ENCODE data around the gene EEF2.
A peak's percentile ranks its signal among the peaks of the same experiment; 100 is the strongest.
"Not testable (repeated sequence)": the region's sequence is repeated elsewhere in the genome, so short reads cannot be mapped to it uniquely, and the experiment has no call there.

EEF2 gene

GRCh38 chr19:3970313-3970807, 14.9 kb downstream of the EEF2 start:
- Histone ChIP-seq H3K9ac (ENCODE audit: low read depth, low read length) (peak overlapping the region; percentile 98), H3K4me3 (ENCODE audit: low read length) (peak overlapping the region; percentile 97), H3K4me2 (ENCODE audit: low read length) (peak overlapping the region; percentile 90), H3K27me3 (ENCODE audit: control insufficient read depth, insufficient read depth, low read length) (no peaks in the 10 kb centered on the region), H3K36me3 (ENCODE audit: insufficient read depth, low read length) (peaks cover 37% of the 10 kb centered on the region), H3K4me1 (ENCODE audit: control insufficient read depth, insufficient read depth, low read length) (peaks cover 25% of the 10 kb centered on the region), H3K9me3 (replicated peaks; ENCODE audit: low read length) (no peaks in the 10 kb centered on the region)

DNA sequence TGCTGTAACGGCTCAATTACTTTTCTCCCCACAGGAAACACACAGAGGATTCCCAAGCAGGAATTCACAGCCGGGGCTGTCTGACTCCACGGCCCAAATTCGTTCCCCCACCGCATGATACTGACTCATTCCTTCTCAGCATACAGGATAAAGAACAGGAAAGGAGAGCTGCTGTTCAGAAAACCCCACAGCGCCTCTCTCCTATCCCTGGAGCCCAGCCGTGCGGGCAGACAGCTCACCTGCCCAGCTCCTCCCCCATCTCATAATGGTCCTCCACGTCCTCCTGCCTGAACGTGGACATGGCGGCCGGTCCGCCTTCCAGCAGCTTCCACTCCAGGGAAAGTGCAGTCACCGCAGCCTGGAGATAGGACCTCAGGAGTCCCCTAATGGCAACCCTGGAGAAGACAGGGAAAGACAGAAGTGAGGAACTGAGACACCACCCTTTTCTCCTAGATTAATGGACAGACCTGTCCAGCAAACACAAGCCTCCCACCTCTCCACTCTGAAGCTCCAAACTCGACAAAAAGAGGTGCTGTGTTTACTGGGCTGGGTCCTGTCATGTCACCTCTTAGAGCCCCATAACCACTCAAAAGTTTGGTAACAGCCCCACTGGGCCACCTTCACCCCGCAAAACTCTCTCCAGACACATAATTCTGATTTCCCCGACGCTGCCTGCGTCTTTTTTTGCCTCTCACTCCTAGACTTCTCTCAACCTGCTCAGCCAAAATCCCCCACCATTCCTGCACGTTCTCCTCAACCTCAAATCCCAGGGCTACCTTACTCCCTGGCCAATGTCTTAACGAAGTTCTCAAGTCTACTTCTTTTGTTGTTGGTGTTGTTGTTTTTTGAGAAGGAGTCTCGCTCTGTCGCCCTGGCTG, 15.6 kb downstream of the EEF2 start:
- Histone ChIP-seq H3K4me3 (ENCODE audit: low read length) (peak overlapping the region; percentile 97), H3K9me3 (replicated peaks; ENCODE audit: low read length) (no peaks in the 10 kb centered on the region), H3K9ac (ENCODE audit: low read depth, low read length) (peak overlapping the region; percentile 98), H3K4me1 (ENCODE audit: control insufficient read depth, insufficient read depth, low read length) (peaks cover 25% of the 10 kb centered on the region), H3K36me3 (ENCODE audit: insufficient read depth, low read length) (peaks cover 38% of the 10 kb centered on the region), H3K4me2 (ENCODE audit: low read length) (peak overlapping the region; percentile 90), H3K27me3 (ENCODE audit: control insufficient read depth, insufficient read depth, low read length) (no peaks in the 10 kb centered on the region)

DNA sequence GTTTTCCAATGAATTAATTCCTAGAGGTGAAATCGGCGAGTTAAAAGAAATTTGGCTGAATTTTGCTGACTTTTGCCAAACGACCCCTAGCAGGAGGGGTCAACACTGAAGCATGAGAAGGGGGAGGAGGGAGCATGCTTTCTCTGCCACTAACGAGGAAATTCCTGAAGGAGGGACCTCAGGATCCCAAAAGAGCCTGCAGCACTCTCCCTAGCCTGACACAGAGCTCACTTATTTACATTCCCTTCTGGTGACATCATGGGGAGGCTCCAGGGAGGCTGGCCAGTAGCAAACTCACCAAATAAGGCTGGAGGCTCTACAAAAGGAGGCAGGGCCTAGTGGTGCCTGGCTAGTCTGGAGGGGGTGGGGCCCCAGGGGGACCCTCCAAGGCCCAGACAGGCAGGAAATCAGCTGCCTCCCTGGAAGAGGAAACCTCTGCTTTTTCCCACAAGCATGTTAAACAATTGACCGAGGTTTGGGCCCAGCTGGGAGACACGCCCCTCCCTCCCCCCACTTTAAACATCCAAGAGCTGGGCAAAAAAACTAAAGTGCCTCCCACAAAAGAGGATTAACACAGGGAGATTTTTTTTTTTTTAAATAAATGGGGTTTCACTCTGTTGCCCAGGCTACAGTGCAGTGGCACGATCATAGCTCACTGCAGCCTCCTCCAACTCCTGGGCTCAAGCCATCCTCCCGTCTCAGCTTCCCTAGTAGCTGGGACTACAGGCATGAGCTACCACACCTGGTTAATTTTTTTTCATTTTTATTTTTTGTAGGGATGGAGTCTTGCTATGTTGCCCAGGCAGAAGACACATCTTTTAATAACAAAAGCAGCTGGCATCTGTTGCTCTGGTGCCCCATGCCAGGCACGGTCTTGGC, 16.5 kb downstream of the EEF2 start:
- Histone ChIP-seq H3K27me3 (ENCODE audit: control insufficient read depth, insufficient read depth, low read length) (no peaks in the 10 kb centered on the region), H3K4me2 (ENCODE audit: low read length) (peak overlapping the region; percentile 90), H3K9me3 (replicated peaks; ENCODE audit: low read length) (no peaks in the 10 kb centered on the region), H3K4me3 (ENCODE audit: low read length) (peak overlapping the region; percentile 97), H3K36me3 (ENCODE audit: insufficient read depth, low read length) (peaks cover 44% of the 10 kb centered on the region), H3K9ac (ENCODE audit: low read depth, low read length) (peak overlapping the region; percentile 98), H3K4me1 (ENCODE audit: control insufficient read depth, insufficient read depth, low read length) (peaks cover 25% of the 10 kb centered on the region)

DNA sequence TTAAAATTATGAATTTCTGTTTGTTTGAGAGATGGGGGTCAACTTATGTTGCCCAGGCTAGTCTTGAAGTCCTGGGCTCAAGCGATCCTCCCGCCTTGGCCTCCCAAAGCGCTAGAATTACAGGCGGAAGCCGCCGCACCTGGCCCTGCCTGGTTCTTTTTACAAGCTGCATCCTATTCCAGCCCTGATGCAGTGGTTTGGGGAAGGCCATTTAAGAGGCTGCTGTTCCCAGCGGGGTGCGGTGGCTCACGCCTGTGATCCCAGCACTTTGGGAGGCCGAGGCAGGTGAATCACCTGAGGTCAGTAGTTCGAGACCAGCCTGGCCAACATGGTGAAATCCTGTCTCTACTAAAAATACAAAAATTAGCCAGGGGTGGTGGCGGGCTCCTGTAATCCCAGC, 17.3 kb downstream of the EEF2 start:
- not testable (repeated sequence) for H3K9me3 ChIP-seq (replicated peaks; ENCODE audit: low read length); H3K4me3 ChIP-seq (ENCODE audit: low read length)
- peaks cover 52% of the 10 kb centered on the region for H3K36me3 ChIP-seq (ENCODE audit: insufficient read depth, low read length)

DNA sequence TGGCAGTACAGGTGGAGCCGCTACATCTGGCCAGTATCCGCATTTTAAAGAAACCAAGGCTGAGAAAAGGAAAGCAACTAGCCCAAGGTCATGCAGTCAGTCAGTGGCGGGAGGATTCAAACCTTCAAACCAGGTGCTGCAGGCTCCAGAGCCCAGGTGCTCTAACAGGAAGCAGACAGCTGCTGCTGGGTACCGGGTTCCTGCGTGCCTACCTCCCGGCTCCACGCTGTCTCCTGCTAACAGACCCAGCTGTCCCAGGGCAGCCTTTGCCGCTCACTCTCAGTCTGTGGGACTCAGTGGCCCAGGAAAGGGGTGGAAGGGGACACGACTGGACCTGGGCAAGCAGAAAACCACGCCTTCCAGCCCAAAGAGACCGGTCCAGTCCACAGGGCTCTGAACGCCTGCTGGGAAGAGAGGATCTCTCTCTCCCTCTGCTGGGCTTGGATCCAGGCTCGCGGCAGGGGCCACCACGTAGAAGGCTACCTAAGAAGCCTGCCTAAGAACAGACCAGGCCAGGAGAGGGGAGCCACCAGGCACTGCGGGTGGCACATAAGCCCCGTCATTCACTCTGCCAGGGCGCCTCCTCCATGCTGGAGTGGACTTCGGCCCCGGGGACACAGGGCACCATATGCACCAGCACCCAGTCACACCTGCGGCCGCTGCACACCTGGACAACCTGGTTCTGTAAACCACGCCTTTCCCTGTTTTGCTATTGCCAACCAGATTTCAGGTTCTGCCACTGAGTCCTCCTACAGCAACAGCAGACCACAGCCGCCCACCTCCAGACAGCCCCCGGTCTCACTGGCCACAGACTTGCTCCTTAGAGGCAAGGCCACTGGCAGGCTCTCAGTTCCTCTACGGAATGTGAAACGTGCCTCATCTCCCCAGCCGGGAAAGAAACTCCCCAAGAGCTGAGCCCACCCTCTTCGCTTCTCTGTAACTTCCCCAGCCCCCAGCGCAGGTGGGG, 18.9 kb downstream of the EEF2 start:
- Histone ChIP-seq H3K4me3 (ENCODE audit: low read length) (no peak overlapping the region), H3K4me2 (ENCODE audit: low read length) (no peak overlapping the region), H3K9ac (ENCODE audit: low read depth, low read length) (no peak overlapping the region), H3K27me3 (ENCODE audit: control insufficient read depth, insufficient read depth, low read length) (no peaks in the 10 kb centered on the region), H3K36me3 (ENCODE audit: insufficient read depth, low read length) (peaks cover 61% of the 10 kb centered on the region), H3K9me3 (replicated peaks; ENCODE audit: low read length) (no peaks in the 10 kb centered on the region), H3K4me1 (ENCODE audit: control insufficient read depth, insufficient read depth, low read length) (peaks cover 25% of the 10 kb centered on the region)

More for the DNA sequence above, 17.3 kb downstream of the EEF2 start:
- Histone ChIP-seq H3K4me2 (ENCODE audit: low read length) (peak overlapping the region; percentile 90), H3K9ac (ENCODE audit: low read depth, low read length) (peak overlapping the region; percentile 58), H3K4me1 (ENCODE audit: control insufficient read depth, insufficient read depth, low read length) (peaks cover 25% of the 10 kb centered on the region)
- H3K27me3 ChIP-seq (ENCODE audit: control insufficient read depth, insufficient read depth, low read length) = not testable (repeated sequence)

GRCh38 chr19:3964256-3965194, 20.7 kb downstream of the EEF2 start:
- Histone ChIP-seq H3K9ac (ENCODE audit: low read depth, low read length) (no peak overlapping the region), H3K4me2 (ENCODE audit: low read length) (no peak overlapping the region), H3K9me3 (replicated peaks; ENCODE audit: low read length) (no peaks in the 10 kb centered on the region), H3K27me3 (ENCODE audit: control insufficient read depth, insufficient read depth, low read length) (no peaks in the 10 kb centered on the region), H3K4me3 (ENCODE audit: low read length) (no peak overlapping the region), H3K4me1 (ENCODE audit: control insufficient read depth, insufficient read depth, low read length) (peaks cover 19% of the 10 kb centered on the region), H3K36me3 (ENCODE audit: insufficient read depth, low read length) (peaks cover 78% of the 10 kb centered on the region)

DNA sequence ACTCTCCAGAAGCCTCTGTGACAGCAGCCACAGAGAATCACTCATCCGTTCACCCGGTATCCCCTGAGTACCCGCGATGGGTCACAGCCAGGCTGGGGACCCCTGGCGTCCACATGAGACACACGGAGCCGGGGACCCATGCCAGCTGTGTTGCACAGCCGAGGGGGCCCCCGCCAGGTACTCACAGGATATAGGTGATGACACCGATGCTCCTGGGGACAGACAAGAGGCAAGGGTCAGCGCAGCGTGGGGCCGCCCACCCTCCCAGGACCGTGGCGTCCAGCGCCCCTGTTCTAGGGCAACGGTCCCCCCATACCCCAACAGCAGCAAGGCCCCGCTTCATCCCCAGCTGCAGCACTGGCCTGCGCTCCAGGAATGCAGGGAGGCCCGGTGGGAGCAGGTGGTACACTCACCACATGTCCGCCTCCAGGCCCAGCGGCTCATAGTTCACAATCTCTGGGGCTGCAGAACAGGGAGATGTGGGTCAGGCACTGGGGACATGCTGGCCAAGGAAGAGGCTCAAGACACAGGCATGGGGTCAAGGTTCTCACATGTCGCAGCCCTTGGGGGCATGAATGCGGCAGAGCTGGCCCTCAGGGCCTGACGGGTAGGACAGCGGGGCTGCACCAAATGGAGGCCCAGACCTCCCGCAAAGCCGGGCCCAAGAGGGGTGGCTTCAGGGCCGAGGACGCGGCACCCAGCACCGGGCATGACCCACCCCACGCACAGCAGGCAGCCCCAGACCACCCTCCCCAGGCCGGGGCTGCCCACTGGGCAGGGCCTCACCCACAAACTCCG, 21.6 kb downstream of the EEF2 start:
- Histone ChIP-seq H3K9ac (ENCODE audit: low read depth, low read length) (no peak overlapping the region), H3K4me1 (ENCODE audit: control insufficient read depth, insufficient read depth, low read length) (peaks cover 11% of the 10 kb centered on the region), H3K27me3 (ENCODE audit: control insufficient read depth, insufficient read depth, low read length) (no peaks in the 10 kb centered on the region), H3K4me3 (ENCODE audit: low read length) (no peak overlapping the region), H3K36me3 (ENCODE audit: insufficient read depth, low read length) (peaks cover 86% of the 10 kb centered on the region), H3K4me2 (ENCODE audit: low read length) (no peak overlapping the region), H3K9me3 (replicated peaks; ENCODE audit: low read length) (no peaks in the 10 kb centered on the region)

- Histone ChIP-seq H3K36me3 (ENCODE audit: insufficient read depth, low read length) (peaks cover 79% of the 10 kb centered on the region), H3K4me3 (ENCODE audit: low read length) (no peak overlapping the region), H3K27me3 (ENCODE audit: control insufficient read depth, insufficient read depth, low read length) (no peaks in the 10 kb centered on the region), H3K9ac (ENCODE audit: low read depth, low read length) (no peak overlapping the region), H3K4me2 (ENCODE audit: low read length) (no peak overlapping the region), H3K9me3 (replicated peaks; ENCODE audit: low read length) (no peaks in the 10 kb centered on the region), H3K4me1 (ENCODE audit: control insufficient read depth, insufficient read depth, low read length) (peaks cover 6% of the 10 kb centered on the region)
Observed at GRCh38 chr19:3961007-3961406, 24.3 kb downstream of the EEF2 start.

GRCh38 chr19:3959766-3960131, 25.5 kb downstream of the EEF2 start:
- H3K9ac ChIP-seq (ENCODE audit: low read depth, low read length) = no peak overlapping the region
- peaks cover 76% of the 10 kb centered on the region for H3K36me3 ChIP-seq (ENCODE audit: insufficient read depth, low read length)
- no peak overlapping the region for H3K4me2 ChIP-seq (ENCODE audit: low read length)
- H3K9me3 ChIP-seq (replicated peaks; ENCODE audit: low read length) = no peaks in the 10 kb centered on the region
- no peaks in the 10 kb centered on the region for H3K27me3 ChIP-seq (ENCODE audit: control insufficient read depth, insufficient read depth, low read length)
- H3K4me3 ChIP-seq (ENCODE audit: low read length) = no peak overlapping the region
- H3K4me1 ChIP-seq (ENCODE audit: control insufficient read depth, insufficient read depth, low read length) = peaks cover 6% of the 10 kb centered on the region

All from skeletal muscle satellite cell (primary cell).